ENCODE measurements around the gene APMAP. TPM values are rescaled to one million over a fixed set of nuclear protein-coding genes. Genes with fewer than 3 reads are reported as not detected.

APMAP gene
- total RNA-seq, 1 donor, result 40.7 TPM

DNA sequence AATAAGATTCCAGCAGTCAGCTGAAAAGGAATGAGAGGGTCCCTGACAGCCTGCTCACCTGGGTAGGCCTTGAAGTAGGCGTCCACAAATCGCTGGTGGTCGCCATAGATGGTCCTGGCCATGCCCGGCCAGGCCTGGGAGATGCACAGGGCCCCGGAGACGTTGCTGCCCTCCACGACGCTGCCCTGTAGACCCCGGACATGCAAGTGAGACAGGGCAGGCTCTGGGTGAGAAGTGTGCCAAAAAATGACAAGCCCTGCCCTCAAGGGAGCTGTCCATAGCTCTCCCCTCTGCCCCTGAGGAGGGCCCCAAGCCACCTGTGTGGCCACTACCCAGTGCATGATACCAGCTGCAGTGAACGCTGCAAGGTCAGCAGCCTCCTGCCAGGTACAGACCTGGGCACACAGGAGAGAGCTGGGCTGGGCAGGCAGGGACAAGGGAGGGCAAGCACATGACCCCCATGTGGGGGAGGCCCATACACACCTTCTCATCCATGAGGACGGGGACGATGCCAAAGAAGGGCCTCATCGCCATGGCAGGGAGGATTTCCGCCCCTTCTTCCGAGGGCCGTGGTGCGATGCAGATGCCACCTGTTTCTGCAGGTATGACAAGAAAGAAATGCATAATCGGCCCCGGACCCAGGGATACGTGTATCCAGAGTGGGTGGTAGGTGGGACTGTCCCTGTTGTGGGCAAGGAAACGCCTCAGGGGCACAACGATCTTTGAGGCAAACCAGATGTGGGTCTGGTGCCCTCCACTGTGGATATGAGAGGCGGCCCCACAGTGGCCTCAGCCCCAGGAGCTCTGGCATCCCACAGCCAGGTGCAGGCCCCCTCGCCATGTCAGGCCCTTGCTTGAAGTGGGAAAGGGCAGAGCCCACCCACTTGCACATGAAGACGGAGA lies 21.2 kb upstream of the APMAP start:
- no peak for DNase-seq (ENCODE audit: low read depth)
- TF ChIP-seq, protein P1, sequence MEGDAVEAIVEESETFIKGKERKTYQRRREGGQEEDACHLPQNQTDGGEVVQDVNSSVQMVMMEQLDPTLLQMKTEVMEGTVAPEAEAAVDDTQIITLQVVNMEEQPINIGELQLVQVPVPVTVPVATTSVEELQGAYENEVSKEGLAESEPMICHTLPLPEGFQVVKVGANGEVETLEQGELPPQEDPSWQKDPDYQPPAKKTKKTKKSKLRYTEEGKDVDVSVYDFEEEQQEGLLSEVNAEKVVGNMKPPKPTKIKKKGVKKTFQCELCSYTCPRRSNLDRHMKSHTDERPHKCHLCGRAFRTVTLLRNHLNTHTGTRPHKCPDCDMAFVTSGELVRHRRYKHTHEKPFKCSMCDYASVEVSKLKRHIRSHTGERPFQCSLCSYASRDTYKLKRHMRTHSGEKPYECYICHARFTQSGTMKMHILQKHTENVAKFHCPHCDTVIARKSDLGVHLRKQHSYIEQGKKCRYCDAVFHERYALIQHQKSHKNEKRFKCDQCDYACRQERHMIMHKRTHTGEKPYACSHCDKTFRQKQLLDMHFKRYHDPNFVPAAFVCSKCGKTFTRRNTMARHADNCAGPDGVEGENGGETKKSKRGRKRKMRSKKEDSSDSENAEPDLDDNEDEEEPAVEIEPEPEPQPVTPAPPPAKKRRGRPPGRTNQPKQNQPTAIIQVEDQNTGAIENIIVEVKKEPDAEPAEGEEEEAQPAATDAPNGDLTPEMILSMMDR (IDR thresholded peaks at IDR 0.05; ENCODE audit: insufficient read depth, low read length), result no peak

DNA sequence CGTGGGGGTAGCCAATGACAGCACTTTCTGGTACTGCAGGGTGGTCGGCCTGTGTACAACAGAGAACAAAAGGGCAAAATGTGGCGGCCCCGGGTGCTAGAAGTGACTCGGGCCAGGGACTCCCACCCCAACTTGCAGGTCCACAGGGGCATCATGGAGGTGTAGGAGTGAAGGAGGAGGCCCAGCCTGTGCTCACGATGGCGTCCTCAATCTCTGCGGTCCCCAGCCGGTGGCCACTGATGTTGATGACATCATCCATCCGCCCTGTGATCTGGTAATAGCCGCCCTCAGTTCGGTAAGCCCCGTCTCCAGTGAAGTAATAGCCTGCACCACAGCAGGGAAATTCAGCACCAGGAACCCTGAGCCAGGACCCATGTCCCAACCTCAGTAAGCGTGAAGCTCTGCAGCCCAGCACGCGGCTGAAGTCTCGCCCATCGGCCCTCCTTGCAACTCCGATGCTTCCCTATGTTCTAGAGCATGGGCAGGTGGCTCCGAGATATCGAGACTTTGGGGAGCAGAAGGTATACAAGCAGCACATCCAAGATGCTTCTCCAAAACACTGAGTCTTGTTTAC lies 20.2 kb upstream of the APMAP start:
- no peak overlapping the region for H3K4me3 ChIP-seq (ENCODE audit: low read depth, low read length)
- TF ChIP-seq, protein P1 (IDR thresholded peaks at IDR 0.05; ENCODE audit: insufficient read depth, low read length), result no peak
- DNase-seq (ENCODE audit: low read depth), result no peak

More for the DNA sequence above, 21.2 kb upstream of the APMAP start:
- H3K4me3 ChIP-seq (ENCODE audit: low read depth, low read length), result no peak overlapping the region

DNA sequence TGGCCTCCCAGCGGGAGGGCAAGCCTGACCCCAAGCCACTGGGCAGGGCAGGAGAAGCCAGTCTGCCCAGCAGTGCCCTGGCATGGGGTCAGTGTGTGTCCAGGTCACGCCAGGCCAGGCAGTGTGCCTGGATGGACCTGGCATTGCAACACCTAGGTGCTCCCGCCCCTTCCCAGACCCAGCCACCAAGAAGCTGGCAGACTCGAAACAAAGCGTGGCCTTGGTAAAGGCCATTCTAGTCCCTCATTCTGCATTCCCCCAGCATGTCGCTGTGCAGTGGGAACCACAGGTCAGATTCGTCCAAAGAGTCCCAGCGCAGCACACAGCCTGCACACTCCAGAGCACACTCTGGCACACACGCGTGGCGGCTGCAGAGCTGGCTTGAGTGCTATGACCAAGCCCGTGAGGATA lies 19.3 kb upstream of the APMAP start:
- no peak overlapping the region for H3K4me3 ChIP-seq (ENCODE audit: low read depth, low read length)
- TF ChIP-seq, protein P1 (IDR thresholded peaks at IDR 0.05; ENCODE audit: insufficient read depth, low read length), result no peak
- no peak for DNase-seq (ENCODE audit: low read depth)

DNA sequence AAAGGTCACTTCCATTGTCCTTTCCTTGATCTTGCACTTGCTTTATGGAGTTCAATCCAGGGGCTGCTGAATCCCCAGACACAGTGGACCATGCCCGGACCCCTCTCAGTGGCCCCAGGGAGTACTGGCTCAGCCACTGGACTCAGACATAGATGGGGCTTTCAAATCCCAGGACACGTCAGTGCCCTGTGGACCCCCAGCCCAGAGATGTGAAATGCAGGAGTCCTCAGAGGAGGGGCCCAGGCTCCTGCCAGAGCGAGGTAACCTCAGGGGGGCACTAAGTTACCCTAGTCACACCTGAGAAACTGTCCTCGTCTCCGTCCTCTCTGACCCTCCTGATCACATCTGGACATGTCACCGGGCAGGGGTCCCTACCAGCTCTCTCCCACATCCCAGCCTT lies 18.7 kb upstream of the APMAP start:
- no peak for DNase-seq (ENCODE audit: low read depth)
- TF ChIP-seq, protein P1 (IDR thresholded peaks at IDR 0.05; ENCODE audit: insufficient read depth, low read length), result no peak
- H3K4me3 ChIP-seq (ENCODE audit: low read depth, low read length), result no peak overlapping the region

DNA sequence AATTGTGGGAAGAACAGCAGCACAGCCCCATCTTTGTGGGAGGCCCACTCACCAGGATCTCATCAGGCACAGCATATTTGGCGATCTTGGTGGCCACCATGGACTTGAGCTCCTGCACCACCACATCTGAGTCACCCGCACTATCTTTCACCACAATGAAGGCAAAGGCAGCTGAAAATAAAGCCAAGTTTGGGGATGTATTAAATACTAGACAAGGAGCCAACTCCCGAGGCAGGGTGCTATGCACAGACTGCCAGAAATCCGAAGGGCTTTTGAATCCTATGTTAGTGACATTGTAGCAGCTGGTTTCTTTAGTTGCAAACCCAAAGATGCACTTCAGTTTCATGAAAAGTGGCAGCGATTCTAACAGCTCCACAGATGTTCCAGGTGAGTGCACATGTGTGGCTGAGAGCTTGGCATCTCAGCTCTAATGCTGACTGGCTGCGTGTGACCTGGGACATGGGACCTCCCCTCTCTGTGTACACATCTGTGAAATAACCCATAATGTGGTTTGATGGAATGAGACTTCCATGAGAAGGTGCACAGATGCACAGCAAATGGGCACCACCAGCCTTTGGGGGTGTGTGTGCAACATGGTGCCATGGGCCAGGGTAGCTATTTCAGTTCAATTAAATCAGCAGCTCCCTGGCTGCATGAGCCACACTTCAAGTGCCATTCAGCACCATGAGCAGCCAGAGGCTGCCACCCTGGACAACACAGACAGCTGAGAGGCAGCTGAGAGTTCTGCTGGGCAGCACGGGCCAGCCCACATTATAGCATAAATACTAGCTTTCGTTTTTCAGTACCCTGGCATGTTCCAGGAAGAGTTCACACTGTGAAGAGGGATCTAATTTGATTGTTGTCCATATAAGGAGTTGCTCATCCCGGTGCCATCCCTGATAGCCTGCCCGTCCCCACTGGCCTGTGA lies 16.9 kb upstream of the APMAP start:
- peak; percentile 36 for DNase-seq (ENCODE audit: low read depth)
- no peak overlapping the region for H3K4me3 ChIP-seq (ENCODE audit: low read depth, low read length)
- TF ChIP-seq, protein P1 (IDR thresholded peaks at IDR 0.05; ENCODE audit: insufficient read depth, low read length), result no peak

DNA sequence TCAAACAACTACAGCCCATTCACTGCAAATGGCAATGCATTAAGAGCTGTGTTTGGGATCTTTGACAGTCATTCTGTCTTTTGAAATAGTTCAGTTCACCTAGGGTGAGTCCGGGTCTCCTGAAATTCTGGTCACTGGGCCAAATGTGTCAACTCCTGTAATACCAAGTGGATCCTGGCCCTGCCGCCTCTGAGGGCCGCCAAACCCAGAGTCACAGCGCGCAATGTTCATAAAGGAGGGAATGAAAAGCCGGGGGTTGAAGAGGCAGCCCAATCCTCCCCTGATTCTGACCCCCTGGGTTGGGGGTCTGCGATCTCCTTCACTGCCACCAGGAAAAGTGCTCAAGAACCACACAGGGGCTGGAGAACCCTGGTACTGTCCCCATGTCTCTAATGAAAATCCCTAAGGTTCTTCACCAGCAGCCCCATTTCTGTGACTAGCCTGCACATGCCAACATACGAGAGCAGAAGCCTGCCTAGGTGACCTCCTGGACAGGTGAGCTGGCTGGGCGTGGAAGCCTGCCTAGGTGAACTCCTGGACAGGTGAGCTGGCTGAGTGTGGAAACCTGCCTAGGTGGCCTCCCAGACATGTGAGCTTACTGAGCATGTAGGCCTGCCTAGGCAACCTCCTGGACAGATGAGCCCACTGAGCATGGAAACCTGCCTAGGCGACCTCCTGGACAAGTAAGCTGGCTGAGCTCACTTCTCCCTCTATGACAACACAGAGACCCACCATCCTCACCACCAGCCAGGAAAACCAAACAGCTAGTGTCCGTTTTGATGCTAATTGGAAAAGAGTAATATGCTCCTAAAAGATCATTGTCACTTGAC lies 16.1 kb upstream of the APMAP start:
- DNase-seq (ENCODE audit: low read depth), result no peak
- no peak overlapping the region for H3K4me3 ChIP-seq (ENCODE audit: low read depth, low read length)
- TF ChIP-seq, protein P1 (IDR thresholded peaks at IDR 0.05; ENCODE audit: insufficient read depth, low read length), result no peak

Measured in fibroblast of the aortic adventitia (primary cell).